GM12801 (cell line): ENCODE data around the gene DIO1.

ENCODE experiments used
- TF ChIP-seq, protein P1 (sequence below): IDR thresholded peaks from one replicate; pipeline ENCODE4 v1.5.1; 2011; ENCODE audit warnings: control low read depth; ENCODE audit not compliant: insufficient read length; ENCODE audit errors: extremely low read depth

The DIO1 gene

DNA sequence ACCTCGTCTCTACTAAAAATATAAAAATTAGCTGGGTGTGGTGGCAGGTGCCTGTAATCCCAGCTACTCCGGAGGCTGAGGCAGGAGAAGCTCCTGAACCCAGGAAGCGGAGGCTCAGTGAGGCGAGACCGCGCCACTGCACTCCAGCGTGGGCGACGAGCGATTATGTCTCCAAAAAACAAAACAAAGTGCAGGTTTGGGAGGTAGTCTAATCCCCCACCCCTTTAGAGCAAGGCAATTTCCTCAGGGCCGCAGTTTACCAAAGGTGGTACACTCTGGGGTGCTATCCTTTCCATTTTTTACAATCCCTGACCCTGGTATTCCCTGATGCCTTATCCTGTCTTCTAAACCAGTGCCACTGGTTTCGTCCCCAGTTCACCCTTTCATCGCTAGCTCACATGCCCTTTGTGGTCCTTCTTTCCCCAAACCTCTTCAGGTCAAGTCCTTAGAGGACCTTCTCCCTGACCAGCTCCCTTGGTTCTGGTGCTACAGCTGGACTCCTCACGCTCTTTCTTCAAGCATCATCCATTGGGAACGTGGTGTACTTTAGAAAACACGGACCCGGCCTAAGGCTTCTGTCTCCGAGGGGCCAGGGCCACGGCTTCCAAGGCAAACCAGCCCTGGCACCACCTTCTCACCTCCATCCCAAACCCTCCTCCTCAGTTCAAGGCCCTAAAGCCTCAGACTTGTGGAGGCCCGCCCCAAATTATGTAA is 50.6 kb downstream of the DIO1 start:
- TF ChIP-seq, protein P1, sequence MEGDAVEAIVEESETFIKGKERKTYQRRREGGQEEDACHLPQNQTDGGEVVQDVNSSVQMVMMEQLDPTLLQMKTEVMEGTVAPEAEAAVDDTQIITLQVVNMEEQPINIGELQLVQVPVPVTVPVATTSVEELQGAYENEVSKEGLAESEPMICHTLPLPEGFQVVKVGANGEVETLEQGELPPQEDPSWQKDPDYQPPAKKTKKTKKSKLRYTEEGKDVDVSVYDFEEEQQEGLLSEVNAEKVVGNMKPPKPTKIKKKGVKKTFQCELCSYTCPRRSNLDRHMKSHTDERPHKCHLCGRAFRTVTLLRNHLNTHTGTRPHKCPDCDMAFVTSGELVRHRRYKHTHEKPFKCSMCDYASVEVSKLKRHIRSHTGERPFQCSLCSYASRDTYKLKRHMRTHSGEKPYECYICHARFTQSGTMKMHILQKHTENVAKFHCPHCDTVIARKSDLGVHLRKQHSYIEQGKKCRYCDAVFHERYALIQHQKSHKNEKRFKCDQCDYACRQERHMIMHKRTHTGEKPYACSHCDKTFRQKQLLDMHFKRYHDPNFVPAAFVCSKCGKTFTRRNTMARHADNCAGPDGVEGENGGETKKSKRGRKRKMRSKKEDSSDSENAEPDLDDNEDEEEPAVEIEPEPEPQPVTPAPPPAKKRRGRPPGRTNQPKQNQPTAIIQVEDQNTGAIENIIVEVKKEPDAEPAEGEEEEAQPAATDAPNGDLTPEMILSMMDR = no peak

DNA sequence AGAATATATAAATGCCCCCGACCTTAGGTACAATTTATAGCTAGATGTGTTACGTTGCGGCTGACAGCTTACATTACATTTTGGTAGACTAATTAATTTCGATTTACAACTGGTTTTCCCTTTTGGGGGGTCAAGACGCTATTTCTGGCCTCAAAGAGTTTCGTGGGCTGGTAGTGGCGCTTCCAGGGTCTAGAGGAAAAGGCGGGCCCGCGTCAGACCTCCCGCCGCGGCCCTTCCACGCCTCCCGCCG is 51.1 kb downstream of the DIO1 start:
- TF ChIP-seq, protein P1 = no peak

DNA sequence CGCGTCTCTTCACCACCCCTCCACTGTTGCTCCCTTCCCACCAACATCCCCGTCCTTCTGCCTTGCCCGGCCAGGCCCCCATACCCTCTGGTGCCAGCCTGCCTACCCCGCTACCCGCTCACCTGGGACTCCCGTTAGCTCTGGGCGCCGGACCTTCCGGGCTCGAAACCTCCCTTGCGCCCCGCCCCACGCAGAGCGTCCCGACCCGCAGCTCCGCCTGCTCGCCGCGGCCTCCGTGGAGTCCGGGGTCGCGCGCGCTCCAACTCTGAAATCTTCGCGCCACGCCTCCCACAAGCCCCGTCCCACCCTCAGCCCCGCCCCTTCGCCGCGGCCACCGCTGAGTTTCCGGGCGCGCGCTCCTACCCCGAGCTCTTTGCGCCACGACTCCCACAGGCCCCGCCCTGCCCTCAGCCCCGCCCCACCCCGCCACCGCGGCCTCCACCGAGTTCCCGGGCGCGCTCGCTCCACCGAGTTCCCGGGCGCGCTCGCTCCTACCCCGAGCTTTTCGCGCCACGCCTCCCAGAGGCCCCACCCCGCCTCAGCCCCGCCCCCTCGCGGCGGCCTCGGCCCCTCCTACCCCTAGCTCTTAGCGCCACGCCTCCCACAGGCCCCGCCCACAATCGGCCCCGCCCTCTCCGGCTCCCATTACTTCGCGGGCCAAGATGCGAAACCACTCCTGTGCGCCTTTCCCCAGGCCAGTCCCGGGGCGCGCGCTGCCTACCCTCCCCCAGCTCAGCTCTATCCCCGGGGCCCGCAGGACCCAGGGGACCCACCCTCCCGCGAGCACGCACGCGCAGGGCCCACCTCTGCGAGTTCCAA is 51.7 kb downstream of the DIO1 start, which contains the start of gene IFT25:
TSS of gene IFT25 (minus strand) at position 267 of the 819 bp plus-strand sequence. CDS start 5,617 bp downstream, outside the sequence.
- TF ChIP-seq, protein P1 = no peak

DNA sequence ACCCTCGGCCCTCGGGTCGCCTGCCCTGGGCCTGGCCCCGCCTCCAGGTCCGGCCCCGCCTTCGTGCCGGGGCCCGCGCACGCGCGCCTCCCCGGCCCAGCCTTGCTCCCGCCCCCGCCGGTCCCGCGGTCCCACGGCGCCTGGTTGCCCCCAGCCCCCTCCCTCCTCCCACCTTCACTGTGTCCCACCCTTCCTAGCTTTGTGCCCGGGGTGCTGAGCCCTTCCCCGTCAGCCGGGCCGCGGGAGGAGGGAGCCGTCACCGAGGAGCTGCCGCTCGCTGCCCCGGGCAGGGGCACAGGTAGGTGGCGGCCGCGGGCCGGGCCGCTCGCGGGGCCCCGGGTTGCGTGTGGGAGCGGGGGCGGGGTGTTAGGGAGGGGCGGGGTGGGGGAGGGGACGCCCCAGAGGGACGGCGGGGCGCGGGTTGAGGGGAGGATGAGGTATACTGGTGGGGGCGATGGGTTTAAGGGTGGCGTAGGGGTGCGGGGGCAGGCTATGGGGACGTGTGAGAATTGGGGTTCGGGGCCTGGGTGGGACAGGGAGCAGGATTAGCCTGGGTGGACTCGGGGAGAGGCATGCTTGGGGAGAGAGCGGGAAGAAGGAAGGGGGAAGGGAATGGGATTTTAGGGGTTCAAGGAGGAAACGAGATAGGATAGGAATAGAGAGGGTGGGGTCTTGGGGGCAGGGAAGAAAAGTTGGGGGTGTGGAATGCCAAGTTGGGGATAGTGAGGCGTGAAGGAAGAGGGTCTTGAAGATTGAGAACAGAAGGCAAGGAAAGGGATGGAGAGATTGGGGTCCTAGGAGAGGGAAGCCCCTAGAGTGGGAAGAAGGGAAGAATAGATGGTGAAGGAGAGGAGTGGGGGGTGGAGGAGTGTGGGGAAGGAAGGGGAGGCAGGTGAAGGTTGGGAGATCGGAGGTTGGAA is 52.5 kb downstream of the DIO1 start, which contains the start of gene LRRC42:
TSS of gene LRRC42 (plus strand) at position 99 of the 920 bp plus-strand sequence. CDS start 5,650 bp downstream, outside the sequence.
- TF ChIP-seq, protein P1 = no peak

DNA sequence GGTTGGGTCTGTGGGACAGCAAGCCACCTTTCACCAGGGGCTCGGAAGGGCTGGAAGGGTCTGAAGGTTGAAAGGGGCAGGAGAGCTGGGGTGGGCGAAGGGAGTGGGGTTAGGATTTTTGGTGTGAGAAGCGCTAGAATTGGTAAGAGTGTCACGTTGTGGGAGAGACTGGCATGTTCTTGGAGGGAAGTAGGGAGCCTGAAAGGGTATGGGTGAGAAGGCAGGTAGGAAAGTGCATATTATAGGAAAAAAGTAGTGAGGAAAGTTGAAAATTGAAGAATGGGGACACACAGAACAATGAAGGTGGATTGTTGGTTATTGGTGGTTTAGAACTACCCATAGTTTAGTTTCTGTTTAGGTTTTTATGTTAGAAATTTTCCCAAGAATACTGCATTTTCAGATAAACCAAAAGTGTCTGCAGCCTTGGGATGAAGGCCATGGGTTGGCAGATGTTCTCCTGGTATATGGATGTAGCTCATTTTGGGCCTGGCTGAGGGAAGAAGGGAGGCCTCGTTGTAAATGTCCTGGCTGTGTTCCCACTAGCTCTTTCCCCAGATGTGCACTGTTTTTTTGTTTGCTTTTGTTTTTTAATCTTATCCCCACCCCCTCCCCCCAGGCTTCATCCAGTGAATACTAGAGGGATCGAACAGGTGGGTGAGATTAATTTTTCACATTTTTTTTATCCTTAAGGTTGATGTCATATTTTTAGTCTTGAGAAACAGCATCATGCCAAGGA is 53.4 kb downstream of the DIO1 start:
- TF ChIP-seq, protein P1 = no peak

DNA sequence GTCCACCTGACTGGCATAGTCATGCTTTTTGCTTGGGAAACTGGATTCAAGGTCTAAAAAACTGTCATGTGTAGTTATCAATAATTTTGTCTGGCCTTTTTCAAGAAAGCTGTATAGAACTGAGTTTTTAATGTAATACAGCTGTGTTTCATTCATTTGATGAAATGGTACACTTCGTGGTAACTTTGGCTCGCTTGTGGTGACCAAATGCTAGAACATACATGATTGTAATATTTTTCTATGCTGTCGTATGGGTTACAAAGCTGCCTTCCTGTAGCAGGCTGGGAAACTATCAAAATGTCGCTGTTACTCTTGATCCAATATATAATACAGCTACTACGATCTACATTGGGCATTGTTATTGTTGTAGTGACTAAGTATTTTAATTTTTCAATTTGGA is 54.3 kb downstream of the DIO1 start:
- TF ChIP-seq, protein P1 = no peak
